ENCODE measurements around the gene SYTL3. TPM values are rescaled to one million over a fixed set of nuclear protein-coding genes. Genes with fewer than 3 reads are reported as not detected.

The SYTL3 gene
- total RNA-seq, 1 donor from 2014 or later, result 13.9 TPM

DNA sequence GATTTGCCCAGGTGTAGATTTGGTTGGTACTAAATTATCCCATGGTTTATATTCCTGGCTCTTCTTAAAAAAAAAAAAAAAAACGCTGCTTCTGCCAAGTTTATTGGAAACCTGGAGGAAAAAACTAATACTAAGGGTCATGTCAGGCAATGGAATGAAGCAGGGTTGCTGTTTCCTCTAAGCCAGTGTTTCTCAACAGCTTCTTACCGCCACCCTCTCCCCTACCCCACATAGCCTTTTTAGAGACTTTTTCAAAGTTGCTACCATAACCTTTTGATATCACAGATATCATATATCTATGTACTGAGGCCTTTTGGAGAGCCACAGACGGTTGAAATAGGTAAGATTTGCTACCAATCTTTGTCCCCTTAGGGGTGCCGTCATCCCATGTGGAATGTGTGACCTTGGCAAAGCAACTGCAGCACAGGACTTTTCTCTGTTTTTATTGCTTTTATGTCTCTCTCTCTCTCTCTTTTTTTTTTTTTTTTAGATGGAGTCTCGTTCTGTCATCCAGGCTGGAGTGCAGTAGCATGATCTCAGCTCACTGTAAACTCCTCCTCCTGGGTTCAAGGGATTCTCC, 35.0 kb downstream of the SYTL3 start:
- H3K4me3 ChIP-seq, result no peak overlapping the region
- H3K27me3 ChIP-seq (ENCODE audit: low read depth), result no peaks in the 10 kb centered on the region
- DNase-seq (no peak), ATAC-seq (no peak)
- TF ChIP-seq, protein P1, sequence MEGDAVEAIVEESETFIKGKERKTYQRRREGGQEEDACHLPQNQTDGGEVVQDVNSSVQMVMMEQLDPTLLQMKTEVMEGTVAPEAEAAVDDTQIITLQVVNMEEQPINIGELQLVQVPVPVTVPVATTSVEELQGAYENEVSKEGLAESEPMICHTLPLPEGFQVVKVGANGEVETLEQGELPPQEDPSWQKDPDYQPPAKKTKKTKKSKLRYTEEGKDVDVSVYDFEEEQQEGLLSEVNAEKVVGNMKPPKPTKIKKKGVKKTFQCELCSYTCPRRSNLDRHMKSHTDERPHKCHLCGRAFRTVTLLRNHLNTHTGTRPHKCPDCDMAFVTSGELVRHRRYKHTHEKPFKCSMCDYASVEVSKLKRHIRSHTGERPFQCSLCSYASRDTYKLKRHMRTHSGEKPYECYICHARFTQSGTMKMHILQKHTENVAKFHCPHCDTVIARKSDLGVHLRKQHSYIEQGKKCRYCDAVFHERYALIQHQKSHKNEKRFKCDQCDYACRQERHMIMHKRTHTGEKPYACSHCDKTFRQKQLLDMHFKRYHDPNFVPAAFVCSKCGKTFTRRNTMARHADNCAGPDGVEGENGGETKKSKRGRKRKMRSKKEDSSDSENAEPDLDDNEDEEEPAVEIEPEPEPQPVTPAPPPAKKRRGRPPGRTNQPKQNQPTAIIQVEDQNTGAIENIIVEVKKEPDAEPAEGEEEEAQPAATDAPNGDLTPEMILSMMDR (IDR thresholded peaks at IDR 0.05), result no peak
- H3K36me3 ChIP-seq, result no peaks in the 10 kb centered on the region
- peak overlapping the region; percentile 80 for H3K27ac ChIP-seq
- no peaks in the 10 kb centered on the region for H3K9me3 ChIP-seq
- intact Hi-C loops (cut with DNase I), result no loop called here
- H3K4me1 ChIP-seq, result peaks cover 26% of the 10 kb centered on the region

DNA sequence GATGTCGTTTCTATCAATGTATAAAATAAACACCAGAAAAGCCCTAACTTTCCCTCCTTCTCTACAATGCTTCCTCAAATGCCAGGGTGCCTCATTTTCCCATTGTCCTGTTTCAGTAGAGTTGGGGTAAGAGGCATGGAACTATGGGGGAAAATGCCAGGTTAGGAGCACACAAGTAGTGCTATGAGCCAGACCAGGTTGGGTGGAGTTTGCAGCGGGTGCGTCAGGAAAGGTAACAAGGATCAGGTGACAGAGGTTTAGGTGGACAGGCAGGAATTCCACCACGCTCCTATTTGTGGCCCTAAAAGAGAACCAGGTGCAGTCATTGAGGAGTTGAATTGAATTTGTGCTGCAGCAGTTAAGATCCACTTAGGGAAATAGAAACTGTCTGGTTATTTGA, 36.5 kb downstream of the SYTL3 start:
- peaks cover 33% of the 10 kb centered on the region for H3K4me1 ChIP-seq
- ATAC-seq (peak; percentile 81 to 85), DNase-seq (peak; percentile 64)
- TF ChIP-seq, protein P1 (IDR thresholded peaks at IDR 0.05), result no peak
- no peaks in the 10 kb centered on the region for H3K27me3 ChIP-seq (ENCODE audit: low read depth)
- peak overlapping the region; percentile 80 for H3K27ac ChIP-seq
- no peaks in the 10 kb centered on the region for H3K36me3 ChIP-seq
- H3K9me3 ChIP-seq, result no peaks in the 10 kb centered on the region
- H3K4me3 ChIP-seq, result no peak overlapping the region
- intact Hi-C loops (cut with DNase I), result no loop called here

DNA sequence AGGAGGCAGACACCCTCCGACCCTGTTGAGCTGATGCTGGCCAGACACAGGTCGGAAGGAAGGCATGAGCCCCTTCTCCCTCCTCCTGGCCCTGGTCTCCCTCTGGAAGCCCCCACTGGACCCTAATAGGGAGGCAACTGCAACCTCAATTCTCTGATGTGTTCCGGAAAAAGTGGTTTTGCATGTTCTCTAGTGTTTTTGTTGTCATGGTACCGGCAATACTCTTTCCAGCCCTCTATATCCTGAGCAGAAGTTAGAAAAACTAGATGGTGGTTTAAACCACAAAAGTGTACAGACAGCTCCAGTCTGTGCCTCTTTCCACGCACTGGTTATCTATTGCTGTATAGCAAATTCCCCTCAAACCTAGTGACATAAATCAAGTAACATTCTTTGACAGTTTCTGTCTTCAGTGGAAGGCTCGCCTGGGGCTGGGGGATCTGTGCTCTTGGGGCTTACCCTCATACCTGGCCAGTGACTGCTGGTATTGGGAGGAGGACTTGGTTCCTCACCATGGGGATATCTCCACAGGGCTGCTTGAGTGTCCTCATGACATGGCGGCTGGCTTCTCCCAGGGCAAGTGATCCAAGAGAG, 37.0 kb downstream of the SYTL3 start:
- H3K4me3 ChIP-seq, result no peak overlapping the region
- intact Hi-C loops (cut with DNase I), result no loop called here
- peaks cover 36% of the 10 kb centered on the region for H3K4me1 ChIP-seq
- H3K9me3 ChIP-seq, result no peaks in the 10 kb centered on the region
- H3K27me3 ChIP-seq (ENCODE audit: low read depth), result no peaks in the 10 kb centered on the region
- DNase-seq (no peak), ATAC-seq (peak; percentile 77 to 86)
- peak overlapping the region; percentile 80 for H3K27ac ChIP-seq
- TF ChIP-seq, protein P1 (IDR thresholded peaks at IDR 0.05), result no peak
- no peaks in the 10 kb centered on the region for H3K36me3 ChIP-seq

DNA sequence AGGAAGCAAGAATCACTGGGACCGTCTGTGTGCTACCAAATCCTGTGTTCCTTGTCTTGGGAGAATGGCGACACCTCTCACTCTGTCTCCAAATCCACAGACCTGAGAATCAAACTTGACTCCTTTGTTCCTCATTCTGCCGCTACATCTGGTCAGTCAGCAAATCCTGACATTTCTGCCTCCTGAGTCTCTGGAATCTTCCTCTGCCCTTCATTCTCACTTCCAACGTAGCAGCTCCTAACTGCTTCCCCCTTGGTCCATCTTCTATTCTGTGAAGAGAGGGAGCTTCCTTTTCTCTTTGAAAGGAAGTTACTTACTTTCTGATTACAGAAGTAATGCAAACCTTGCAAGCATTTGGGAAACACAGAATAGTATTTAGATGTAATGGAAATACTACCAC, 37.7 kb downstream of the SYTL3 start:
- no peaks in the 10 kb centered on the region for H3K36me3 ChIP-seq
- ATAC-seq (peak in 1 of 2 donors; percentile 3), DNase-seq (no peak)
- intact Hi-C loops (cut with DNase I), result no loop called here
- peak overlapping the region; percentile 80 for H3K27ac ChIP-seq
- peaks cover 36% of the 10 kb centered on the region for H3K4me1 ChIP-seq
- TF ChIP-seq, protein P1 (IDR thresholded peaks at IDR 0.05), result no peak
- H3K27me3 ChIP-seq (ENCODE audit: low read depth), result no peaks in the 10 kb centered on the region
- H3K9me3 ChIP-seq, result no peaks in the 10 kb centered on the region
- no peak overlapping the region for H3K4me3 ChIP-seq

DNA sequence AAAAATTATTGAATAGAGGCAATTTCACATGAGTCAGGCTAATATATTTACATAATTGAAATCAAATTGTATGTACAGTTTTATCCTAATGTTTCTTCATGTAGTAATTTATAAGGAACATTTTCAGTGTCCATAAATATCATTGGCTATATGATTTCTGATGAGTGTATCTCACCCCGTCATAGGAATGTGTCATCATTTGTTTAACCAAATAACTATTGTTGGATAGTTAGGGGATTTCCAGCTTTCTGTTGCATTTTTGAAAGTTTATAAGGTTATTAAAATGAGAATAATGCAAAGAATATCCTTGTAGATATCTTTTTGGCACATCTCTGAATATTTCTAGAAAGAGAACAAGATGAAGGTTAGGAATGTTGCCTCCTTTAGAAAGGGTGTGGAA, 39.0 kb downstream of the SYTL3 start:
- Histone ChIP-seq H3K27ac (no peak overlapping the region), H3K4me1 (peaks cover 36% of the 10 kb centered on the region), H3K4me3 (no peak overlapping the region), H3K36me3 (no peaks in the 10 kb centered on the region), H3K9me3 (no peaks in the 10 kb centered on the region), H3K27me3 (ENCODE audit: low read depth) (no peaks in the 10 kb centered on the region)
- TF ChIP-seq, protein P1 (IDR thresholded peaks at IDR 0.05), result no peak
- no peak for DNase-seq
- intact Hi-C loops (cut with DNase I), result no loop called here
- ATAC-seq, result no peak
